Embryonic facial prominence (tissue), 1 donor: ENCODE measurements around the gene NOTCH3.
A peak's percentile ranks its signal among the peaks of the same experiment; 100 is the strongest.

Experiments
- DNase-seq: peaks from one replicate; pipeline ENCODE4 v3.0.0-alpha.2; 2016; ENCODE audit errors: extremely low spot score

The NOTCH3 gene

DNA sequence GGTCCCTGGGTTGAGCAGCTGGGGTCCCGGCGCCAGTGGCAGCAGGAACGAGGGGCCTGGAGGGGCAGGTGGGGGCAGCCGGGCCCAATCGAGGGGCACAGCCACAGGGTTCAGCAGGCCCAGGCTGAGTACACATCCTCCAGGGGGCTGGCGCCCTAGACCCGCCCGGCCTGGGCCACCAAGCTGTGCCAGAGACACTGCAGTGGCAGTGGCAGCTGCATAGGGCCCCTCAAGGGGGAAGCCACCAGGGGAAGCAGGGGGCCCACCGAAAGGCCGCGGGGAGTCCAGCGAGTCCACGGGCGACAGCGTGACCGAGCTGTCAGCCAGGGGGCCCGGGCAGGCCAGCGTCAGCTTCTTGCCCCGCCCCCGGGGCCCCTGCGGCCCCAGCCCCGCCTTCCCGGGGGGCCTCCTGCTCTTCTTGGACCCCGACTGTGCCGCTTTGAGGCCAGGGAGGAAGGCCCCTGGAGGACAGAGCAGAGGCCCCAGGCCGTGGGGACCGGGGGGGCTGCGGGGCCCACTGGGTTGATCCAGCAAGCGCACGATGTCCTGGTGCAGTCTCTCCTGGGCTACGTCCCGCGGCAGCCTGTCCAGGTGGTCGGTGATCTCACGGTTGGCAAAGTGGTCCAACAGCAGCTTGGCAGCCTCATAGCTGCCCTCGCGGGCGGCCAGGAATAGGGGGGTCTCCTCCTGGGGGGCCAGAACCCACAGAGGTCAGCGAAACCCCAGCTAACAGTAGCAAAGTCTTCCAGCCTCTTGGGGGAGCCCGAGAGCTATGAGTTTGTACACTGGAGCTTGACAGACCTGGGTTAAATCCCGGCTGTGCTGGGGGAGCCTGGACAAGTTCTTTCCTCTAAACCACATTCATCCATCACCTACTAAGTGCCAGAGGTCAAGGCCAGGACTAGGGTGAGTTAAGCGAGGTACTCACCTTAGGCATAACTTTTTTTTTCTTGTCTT is 39.5 kb downstream of the NOTCH3 start:
- no peak for DNase-seq

GRCh38 chr19:15159251-15159650 is 41.5 kb downstream of the NOTCH3 start:
- DNase-seq = no peak

DNA sequence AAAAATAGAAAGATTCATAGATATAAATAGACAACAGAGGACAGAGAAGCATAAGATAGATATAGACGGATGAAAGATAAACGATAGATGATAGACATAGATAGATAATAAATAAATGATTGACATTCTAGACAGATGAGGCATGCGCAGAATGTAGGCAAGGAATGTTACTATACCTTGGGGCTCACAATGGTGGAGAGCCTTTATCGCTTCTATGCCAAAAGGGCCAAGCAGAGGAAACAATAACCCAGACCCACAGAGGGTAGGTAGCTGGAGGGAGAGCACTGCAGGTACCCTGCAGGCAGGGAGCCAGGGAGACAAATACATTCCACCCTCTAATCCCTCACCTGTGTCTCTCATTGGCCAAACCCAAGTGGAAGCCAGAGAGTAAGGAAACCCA is 44.4 kb downstream of the NOTCH3 start:
- DNase-seq = no peak

DNA sequence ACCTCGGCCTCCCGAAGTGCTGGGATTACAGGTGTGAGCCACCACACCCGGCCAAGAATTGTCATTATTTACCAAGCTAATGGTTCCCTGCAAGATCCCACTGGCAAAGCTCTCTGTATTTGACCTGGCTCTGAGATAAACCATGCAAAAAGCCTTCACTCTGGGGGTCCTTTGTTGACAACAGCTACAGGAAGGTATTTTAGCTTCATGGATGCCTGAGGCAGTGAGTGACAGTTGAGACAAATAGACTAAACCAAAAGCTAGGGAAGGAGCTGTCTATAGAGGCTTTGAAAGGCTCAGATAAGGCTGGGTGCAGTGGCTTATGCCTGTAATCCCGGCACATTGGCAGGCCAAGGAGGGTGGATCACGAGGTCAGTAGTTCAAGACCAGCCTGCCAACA is 45.5 kb downstream of the NOTCH3 start:
- DNase-seq = no peak

GRCh38 chr19:15154002-15154612 is 46.7 kb downstream of the NOTCH3 start:
- DNase-seq = no peak

DNA sequence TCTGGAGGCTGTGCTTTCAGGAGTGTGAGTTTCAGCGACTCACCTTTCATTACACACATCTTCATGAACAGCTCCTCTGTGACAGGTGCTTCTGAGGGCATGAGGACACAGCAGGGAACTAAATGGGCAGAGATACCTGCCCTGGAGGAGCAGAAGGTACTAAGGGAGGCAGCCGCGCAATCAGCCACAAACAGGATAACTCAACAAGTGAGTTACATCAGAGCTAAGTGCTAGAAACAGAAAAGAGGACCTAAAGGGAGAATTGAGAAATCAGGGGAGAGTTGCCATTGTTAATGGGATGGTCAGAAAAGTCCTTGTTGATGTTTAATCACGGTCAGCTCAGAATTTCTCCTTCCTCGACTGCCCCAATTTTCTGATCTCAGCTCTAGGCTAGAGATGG is 51.1 kb downstream of the NOTCH3 start:
- no peak for DNase-seq

DNA sequence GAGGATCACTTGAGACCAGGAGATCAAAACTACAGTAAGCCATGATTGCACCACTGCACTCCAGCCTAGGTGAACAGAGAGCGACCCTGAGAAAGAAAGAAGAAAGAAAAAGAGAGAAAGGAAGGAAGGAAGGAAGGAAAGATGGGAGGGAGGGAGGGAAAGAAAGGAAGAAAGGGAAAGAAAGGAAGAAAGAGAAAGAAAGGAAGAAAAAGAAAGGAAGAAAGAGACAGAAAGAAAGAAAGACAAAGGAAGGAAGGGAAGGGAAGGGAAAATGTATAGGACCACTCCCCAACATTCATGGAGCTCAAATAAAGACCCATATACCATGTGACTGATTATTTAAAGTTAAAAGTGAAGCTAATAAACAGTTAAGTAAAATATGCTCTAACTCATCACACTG is 53.7 kb downstream of the NOTCH3 start:
- DNase-seq = no peak

DNA sequence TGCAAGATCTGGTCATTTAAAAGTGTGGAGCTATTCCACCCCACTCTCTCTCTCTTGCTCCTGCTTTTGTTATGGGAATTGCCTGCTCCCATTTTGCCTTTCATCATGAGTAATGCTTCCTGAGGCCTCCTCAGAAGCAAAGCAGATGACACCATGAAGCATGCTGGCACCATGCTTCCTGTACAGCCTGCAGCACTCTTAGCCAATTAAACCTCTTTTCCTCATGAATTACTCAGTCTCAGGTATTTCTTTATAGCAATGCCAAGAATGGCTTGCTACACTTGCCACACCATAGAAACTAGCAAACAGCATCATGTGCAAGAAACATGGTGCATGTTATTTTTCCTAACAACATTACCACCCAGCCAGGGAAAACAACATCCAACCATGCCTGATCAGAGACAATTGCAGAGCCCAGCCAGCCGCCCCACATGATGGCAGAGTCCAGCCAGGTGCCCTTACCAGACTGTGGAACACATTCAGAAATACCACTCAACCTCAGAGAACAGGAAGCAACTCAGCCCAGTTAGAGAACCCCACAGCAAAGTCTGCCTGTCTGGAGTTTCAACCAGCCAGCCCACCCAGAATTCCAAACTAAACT is 56.6 kb downstream of the NOTCH3 start:
- no peak for DNase-seq

- DNase-seq = no peak
Measured at GRCh38 chr19:15142313-15142712, 58.5 kb downstream of the NOTCH3 start.

- DNase-seq = no peak
Measured at GRCh38 chr19:15141143-15141542, 59.7 kb downstream of the NOTCH3 start.

DNA sequence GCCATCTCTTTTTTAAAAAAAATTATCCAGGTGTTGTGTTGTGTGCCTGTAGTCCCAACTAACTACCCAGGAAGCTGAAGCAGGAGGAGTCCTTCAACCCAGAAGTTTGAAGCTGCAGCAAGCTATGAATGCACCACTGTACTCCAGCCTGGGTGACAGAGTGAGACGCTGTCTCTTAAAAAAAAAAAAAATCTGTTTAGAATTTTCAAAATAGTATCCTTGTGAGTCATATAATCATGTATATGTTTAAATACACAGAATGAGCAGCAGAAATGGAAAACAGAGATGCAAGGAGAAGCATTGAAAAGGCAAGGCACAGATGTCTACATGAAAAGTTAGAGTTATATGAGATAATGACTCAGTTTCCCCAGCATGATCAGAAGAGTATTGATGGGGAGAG is 62.4 kb downstream of the NOTCH3 start:
- DNase-seq = no peak

- no peak for DNase-seq
Measured at GRCh38 chr19:15137777-15138176, 63.0 kb downstream of the NOTCH3 start.

DNA sequence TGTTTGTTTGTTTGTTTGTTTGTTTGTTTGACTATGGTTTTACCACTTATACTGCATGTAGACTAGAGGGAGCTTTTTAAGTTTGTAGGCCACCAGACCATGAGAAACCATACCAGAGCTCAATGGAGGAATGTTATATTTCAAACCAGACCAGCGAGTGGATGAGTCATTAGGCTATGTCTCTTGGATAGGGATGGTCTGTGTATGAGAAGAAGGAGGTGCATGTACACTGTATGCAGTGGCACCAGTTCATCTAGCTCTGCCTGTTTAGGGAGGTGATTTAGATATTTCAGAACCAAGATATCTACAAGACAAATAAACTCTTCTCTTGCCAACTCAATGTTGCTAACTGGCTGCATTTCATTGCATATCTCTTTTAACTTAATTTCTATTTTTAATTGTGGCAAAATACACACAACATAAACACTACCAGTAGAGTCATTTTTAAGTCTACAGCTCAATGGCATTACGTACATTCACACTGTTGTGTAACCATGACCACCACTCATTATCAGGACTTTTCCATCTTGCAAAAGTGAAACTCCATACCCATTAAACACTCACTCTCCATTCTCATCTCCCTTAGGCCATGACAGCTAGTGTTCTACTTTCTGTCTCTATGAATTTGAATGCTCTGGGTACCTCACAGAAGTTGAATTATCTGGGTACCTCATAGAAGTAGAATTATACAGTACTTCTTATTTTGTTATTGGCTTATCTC is 64.4 kb downstream of the NOTCH3 start:
- DNase-seq = no peak

DNA sequence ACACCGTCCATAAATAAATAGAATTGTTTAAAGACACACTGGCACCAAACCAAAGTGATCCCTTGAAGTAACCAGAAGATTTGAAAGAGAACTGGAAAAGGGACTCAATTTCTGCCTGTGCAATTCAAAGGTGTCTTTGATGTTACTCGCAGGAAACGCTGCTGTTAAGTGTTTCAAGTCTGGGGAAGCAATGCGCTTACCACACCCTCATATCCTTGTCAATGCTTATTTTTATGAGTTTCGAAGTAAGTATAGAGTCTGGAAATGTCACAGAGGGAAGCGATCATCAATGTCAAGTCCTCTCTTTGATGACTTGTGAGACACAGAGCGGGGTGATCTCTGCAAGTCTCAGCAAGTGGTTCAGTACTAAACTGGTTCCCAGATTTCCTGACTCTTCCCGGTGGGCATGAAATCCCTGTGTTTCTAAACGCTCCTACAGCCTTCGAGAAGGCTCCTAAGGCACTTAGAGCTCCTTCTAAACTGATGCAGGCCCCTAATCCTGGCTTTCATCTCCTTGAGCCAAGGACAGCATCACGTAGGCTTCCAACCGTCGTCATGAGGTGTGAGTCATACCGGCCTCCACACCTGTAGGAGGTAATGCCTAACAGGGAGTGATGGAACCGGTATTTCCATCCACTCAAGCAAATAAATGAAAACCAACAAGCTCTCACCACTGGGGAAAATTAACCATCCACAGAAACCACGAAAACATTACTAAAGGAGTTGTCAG is 70.8 kb downstream of the NOTCH3 start:
- no peak for DNase-seq

GRCh38 chr19:15128162-15128770 is 72.5 kb downstream of the NOTCH3 start:
- DNase-seq = no peak

- DNase-seq = no peak
Measured at GRCh38 chr19:15126131-15126910, 74.5 kb downstream of the NOTCH3 start.

GRCh38 chr19:15125232-15126067 is 75.3 kb downstream of the NOTCH3 start:
- DNase-seq = peak; percentile 94

- no peak for DNase-seq
Measured at GRCh38 chr19:15124572-15125231, 76.1 kb downstream of the NOTCH3 start.

DNA sequence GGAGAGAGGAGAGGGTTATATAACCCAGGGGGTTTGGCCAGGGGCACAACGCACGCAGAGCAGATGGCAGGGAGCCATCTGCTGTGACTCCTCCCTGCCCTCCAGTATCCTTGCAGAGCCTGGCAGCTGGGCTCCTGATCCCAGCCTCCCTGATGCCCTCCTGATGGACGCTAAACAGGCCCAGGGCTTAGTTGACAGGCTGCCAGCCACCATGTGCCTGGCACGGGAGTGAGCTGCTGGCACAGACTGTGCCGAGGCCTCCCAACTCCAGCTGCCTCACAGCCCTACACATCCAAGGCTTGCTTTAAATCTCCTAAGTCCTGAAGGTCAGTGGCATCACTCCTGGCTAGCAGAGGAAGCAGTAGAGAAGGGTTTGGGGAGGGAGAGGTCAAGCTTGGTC is 76.9 kb downstream of the NOTCH3 start:
- DNase-seq = no peak
